Sciatic nerve (tissue), 2 donors: Measurements from ENCODE around the gene RSRC1. TPM values are rescaled to one million over a fixed set of nuclear protein-coding genes. Genes with fewer than 3 reads are reported as not detected.

Experiments
- ATAC-seq: fragments of 200-7000 bp; cut with Tn5 transposase; one replicate; pipeline ENCODE4 v1.9.1; 2020; ENCODE audit warnings: mild to moderate bottlenecking, moderate library complexity
- DNase-seq: peaks from one replicate; pipeline ENCODE4 v3.0.0-alpha.2; 2020; ENCODE audit warnings: low spot score
- intact Hi-C: fragments of 100-400 bp; cut with DNase I; formaldehyde crosslinking; loops from one replicate; pipeline ENCODE4 v1.14.2; 2022
- total RNA-seq: library from RNA; stranded (reverse); fragmentation: NEBNext Ultra II Directional; extraction: Animal tissue kit (Norgen Biotek cat#: 25700); gene quantifications from one replicate; pipeline ENCODE4 v1.2.1, GENCODE V29; 2021
- donor health status: DM: no; HTN: no; CAD: no.
- donor health status: DM: no; HTN: no; CAD: no.

Gene RSRC1
- total RNA-seq, 1 donor from 2014 or later, result 44.2 TPM

DNA sequence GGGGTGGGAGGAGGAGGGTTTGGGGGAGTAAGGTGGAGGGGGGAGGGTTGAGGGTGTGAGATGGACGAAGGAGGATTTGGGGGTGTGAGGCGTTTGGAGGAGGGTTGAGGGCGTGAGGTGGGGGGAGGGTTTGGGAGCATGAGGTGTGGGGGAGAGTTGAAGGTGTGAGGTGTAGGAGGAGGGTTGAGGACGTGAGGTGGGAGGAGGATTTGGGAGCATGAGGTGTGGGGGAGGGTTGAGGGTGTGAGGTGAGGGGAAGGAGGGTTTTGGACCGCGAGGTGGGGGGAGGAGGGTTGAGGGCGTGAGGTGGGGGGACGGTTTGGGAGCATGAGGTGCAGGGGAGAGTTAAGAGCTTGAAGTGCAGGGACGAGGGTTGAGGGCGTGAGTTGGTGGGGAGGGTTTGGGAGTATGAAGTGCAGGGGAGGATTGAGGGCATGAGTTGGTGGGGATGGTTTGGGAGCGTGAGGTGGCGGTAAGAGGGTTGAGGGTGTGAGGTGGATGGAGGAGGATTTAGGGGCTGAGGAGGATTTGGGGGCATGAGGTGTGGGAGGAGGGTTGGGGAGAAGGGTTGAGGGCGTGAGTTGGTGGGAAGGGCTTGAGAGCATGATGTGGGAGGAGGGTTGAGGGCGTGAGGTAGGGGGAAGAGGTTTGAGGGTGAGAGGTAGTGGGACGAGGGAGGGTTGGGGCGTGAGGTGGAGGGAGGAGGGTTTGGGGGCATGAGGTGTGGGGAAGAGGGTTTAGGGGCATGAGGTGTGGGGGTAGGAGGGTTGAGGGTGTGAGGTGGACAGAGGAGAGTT, 462.3 kb downstream of the RSRC1 start:
- ATAC-seq (no peak), DNase-seq (no peak)
- intact Hi-C loops, result no loop called here

DNA sequence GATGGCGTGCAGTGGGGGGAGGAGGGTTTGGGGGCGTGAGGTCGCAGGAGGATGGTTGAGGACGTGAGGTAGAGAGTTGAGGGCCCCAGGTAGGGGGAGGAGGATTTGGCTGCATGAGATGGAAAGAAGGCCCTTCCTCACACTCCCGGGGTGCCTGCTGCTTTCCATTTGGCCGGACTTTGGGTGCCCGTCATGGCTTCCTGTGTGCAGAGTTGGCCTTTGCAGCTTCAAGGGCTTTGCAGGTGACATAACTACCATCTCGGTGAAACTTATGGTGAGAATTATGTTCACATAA, 462.8 kb downstream of the RSRC1 start:
- intact Hi-C loops, result no loop called here
- ATAC-seq (no peak), DNase-seq (no peak)

DNA sequence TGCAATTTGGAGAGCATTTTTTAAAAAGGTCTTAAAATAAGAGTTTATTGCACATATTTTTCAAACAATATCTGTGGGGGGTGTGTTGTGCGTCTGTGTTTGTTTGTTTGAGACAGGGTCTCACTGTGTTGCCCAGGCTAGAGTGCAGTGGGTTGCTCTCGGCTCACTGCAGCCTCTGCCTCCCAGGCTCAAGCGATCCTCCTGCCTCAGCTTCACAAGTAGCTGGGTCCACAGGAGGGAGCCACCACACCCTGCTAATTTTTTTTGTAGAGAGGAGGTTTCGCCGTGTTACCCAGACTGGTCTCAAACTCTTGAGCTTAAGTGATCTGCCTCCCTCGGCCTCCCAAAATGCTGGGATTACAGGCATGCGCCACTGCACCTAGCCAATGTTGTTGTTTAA, 463.8 kb downstream of the RSRC1 start:
- intact Hi-C loops, result no loop called here
- no peak for ATAC-seq
- DNase-seq, result no peak

DNA sequence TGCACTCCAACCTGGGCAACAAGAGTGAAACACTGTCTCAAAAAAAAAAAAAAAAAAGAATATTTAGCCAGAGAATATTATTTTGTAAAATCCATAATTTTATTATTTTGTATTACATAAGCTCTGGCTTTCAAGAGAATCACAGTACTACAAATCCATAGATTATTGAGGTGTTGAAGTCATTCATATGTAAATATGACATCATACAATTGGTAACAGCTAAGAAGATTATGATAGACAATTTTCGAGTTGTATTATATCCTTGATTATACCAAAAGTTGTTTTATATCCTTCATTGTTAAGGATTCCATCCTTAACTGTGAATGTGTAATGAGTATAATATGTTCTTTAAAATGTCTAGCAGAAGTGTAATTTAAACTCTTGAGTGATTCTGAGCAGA, 464.8 kb downstream of the RSRC1 start:
- ATAC-seq (no peak), DNase-seq (no peak)
- intact Hi-C loops, result no loop called here

DNA sequence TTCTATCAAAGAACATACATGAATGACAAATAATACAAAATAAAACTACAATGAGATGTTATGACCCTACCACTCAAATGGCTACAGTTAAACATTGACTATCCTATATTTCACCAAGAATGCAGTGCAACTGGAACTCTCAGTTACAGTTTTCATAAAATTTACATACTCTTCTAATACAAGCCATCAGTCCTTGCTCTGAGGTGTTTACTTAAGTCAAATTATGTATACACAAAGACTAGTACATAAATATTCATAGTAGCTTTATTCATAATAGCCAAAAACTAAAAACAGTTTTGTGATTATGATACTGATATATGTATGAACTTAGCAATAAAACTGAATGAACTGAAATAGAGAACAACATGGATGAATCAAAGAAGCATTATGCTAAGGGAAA, 480.3 kb downstream of the RSRC1 start:
- ATAC-seq (no peak), DNase-seq (no peak)
- intact Hi-C loops, result no loop called here

Other genes with a start within 250 kb of the RSRC1 start
- 28.9 TPM for gene SHOX2, start 3.7 kb upstream of the RSRC1 start, total RNA-seq